Measurements from ENCODE around the gene KRTAP20-2. TPM values are rescaled to one million over a fixed set of nuclear protein-coding genes. Genes with fewer than 3 reads are reported as not detected.

The KRTAP20-2 gene
- not detected in 2 replicates for total RNA-seq

GRCh38 chr21:30634906-30635305, at the start of gene KRTAP20-2:
KRTAP20-2 (plus strand) TSS chr21:30635206; CDS start chr21:30635264, 58 bp downstream.

GRCh38 chr21:30590297-30590696, 44.7 kb upstream of the KRTAP20-2 start, which contains the start of gene KRTAP22-2:
KRTAP22-2 (minus strand) TSS chr21:30590397.

GRCh38 chr21:30592140-30592539, 42.9 kb upstream of the KRTAP20-2 start, which contains the start of gene KRTAP6-3:
KRTAP6-3 (plus strand) TSS chr21:30592440; CDS start chr21:30592446, 6 bp downstream.

GRCh38 chr21:30598802-30599201, 36.2 kb upstream of the KRTAP20-2 start, which contains the start of gene KRTAP6-2:
KRTAP6-2 (minus strand) TSS chr21:30598902; CDS start chr21:30598874, 28 bp downstream.

GRCh38 chr21:30600787-30601186, 34.2 kb upstream of the KRTAP20-2 start, which contains the start of gene KRTAP22-1:
KRTAP22-1 (plus strand) TSS chr21:30601087.

GRCh38 chr21:30613836-30614235, 21.2 kb upstream of the KRTAP20-2 start, which contains the start of gene KRTAP6-1:
KRTAP6-1 (minus strand) TSS chr21:30613930; CDS start chr21:30613904, 26 bp downstream.

GRCh38 chr21:30616125-30616524, 18.9 kb upstream of the KRTAP20-2 start, which contains the start of gene KRTAP20-1:
KRTAP20-1 (plus strand) TSS chr21:30616425; CDS start chr21:30616455, 30 bp downstream.

GRCh38 chr21:30620522-30620921, 14.5 kb upstream of the KRTAP20-2 start, which contains the start of gene KRTAP20-4:
KRTAP20-4 (plus strand) TSS chr21:30620627.

GRCh38 chr21:30642564-30642963, 7.6 kb downstream of the KRTAP20-2 start, which contains the start of gene KRTAP20-3:
KRTAP20-3 (plus strand) TSS chr21:30642864.

Small RNA genes lying within 50 kb of the gene (small RNA-seq; reads per million reads assigned to genes)
- gene KRTAP20-1 (not detected), gene KRTAP20-3 (not detected), gene KRTAP20-4 (not detected), gene KRTAP22-1 (not detected), gene KRTAP22-2 (not detected)

Other genes with a start within 250 kb of the KRTAP20-2 start
- gene KRTAP13-1, start 239.2 kb upstream of the KRTAP20-2 start, total RNA-seq: not detected in 2 replicates
- not detected in 2 replicates for gene KRTAP13-3, start 209.3 kb upstream of the KRTAP20-2 start, total RNA-seq
- gene KRTAP13-4, start 205.0 kb upstream of the KRTAP20-2 start, total RNA-seq: not detected in 2 replicates
- not detected in 2 replicates for gene KRTAP15-1, start 194.9 kb upstream of the KRTAP20-2 start, total RNA-seq
- gene KRTAP19-1, start 154.8 kb upstream of the KRTAP20-2 start, total RNA-seq: not detected in 2 replicates
- gene KRTAP19-2, start 147.8 kb upstream of the KRTAP20-2 start, total RNA-seq: not detected in 2 replicates
- gene KRTAP19-3, start 143.2 kb upstream of the KRTAP20-2 start, total RNA-seq: not detected in 2 replicates
- gene KRTAP19-4, start 138.0 kb upstream of the KRTAP20-2 start, total RNA-seq: not detected in 2 replicates
- gene KRTAP19-5, start 133.1 kb upstream of the KRTAP20-2 start, total RNA-seq: not detected in 2 replicates
- not detected in 2 replicates for gene KRTAP19-6, start 93.3 kb upstream of the KRTAP20-2 start, total RNA-seq
- gene KRTAP19-7, start 73.9 kb upstream of the KRTAP20-2 start, total RNA-seq: not detected in 2 replicates
- gene KRTAP22-2, start 44.8 kb upstream of the KRTAP20-2 start, total RNA-seq: not detected in 2 replicates
- gene KRTAP6-3, start 42.8 kb upstream of the KRTAP20-2 start, total RNA-seq: not detected in 2 replicates
- not detected in 2 replicates for gene KRTAP6-2, start 36.3 kb upstream of the KRTAP20-2 start, total RNA-seq
- gene KRTAP22-1, start 34.1 kb upstream of the KRTAP20-2 start, total RNA-seq: not detected in 2 replicates
- gene KRTAP6-1, start 21.3 kb upstream of the KRTAP20-2 start, total RNA-seq: not detected in 2 replicates
- not detected in 2 replicates for gene KRTAP20-1, start 18.8 kb upstream of the KRTAP20-2 start, total RNA-seq
- gene KRTAP20-4, start 14.6 kb upstream of the KRTAP20-2 start, total RNA-seq: not detected in 2 replicates
- gene KRTAP20-3, start 7.7 kb downstream of the KRTAP20-2 start, total RNA-seq: not detected in 2 replicates
- gene KRTAP21-3, start 83.6 kb downstream of the KRTAP20-2 start, total RNA-seq: not detected in 2 replicates
- not detected in 2 replicates for gene KRTAP21-2, start 112.1 kb downstream of the KRTAP20-2 start, total RNA-seq
- gene KRTAP21-1, start 120.2 kb downstream of the KRTAP20-2 start, total RNA-seq: not detected in 2 replicates
- not detected in 2 replicates for gene KRTAP8-1, start 178.1 kb downstream of the KRTAP20-2 start, total RNA-seq
- gene KRTAP7-1, start 194.6 kb downstream of the KRTAP20-2 start, total RNA-seq: not detected in 2 replicates
- gene KRTAP11-1, start 246.4 kb downstream of the KRTAP20-2 start, total RNA-seq: not detected in 2 replicates